ENCODE results near the gene CELSR1.

Gene CELSR1

GRCh38 chr22:46444390-46444854 lies 93.0 kb downstream of the CELSR1 start:
- TF ChIP-seq GLIS3 (CRISPR knock-in tag; IDR thresholded peaks at IDR 0.05) (no peak), TCF4 (CRISPR knock-in tag; IDR thresholded peaks at IDR 0.05; ENCODE audit: borderline replicate concordance) (no peak), ISL1 (CRISPR knock-in tag; IDR thresholded peaks at IDR 0.05) (no peak), TOX (CRISPR knock-in tag; IDR thresholded peaks at IDR 0.05; ENCODE audit: borderline replicate concordance) (no peak), ZFP30 (CRISPR knock-in tag; IDR thresholded peaks at IDR 0.05) (no peak), CSDC2 (CRISPR knock-in tag; IDR thresholded peaks at IDR 0.05) (no peak), POU6F1 (CRISPR knock-in tag; IDR thresholded peaks at IDR 0.05; ENCODE audit: borderline replicate concordance, low read depth) (no peak), ZFP3 (CRISPR knock-in tag; IDR thresholded peaks at IDR 0.05) (no peak), ZNF70 (CRISPR knock-in tag; IDR thresholded peaks at IDR 0.05) (no peak), SNAI2 (CRISPR knock-in tag; IDR thresholded peaks at IDR 0.05) (no peak), CSRNP3 (CRISPR knock-in tag; IDR thresholded peaks at IDR 0.05) (no peak), OSR1 (CRISPR knock-in tag; IDR thresholded peaks at IDR 0.05) (no peak), ZNF565 (CRISPR knock-in tag; conservative IDR thresholded peaks at IDR 0.05; ENCODE audit: low read depth) (no peak), BACH2 (CRISPR knock-in tag; IDR thresholded peaks at IDR 0.05; ENCODE audit: borderline replicate concordance) (no peak), RARB (CRISPR knock-in tag; IDR thresholded peaks at IDR 0.05) (no peak), ZC3H10 (CRISPR knock-in tag; IDR thresholded peaks at IDR 0.05) (no peak), ZNF8 (CRISPR knock-in tag; IDR thresholded peaks at IDR 0.05) (no peak), PATZ1 (CRISPR knock-in tag; IDR thresholded peaks at IDR 0.05; ENCODE audit: borderline replicate concordance) (no peak)
- ATAC-seq, result peak; percentile 56

- TF ChIP-seq ESRRG (CRISPR knock-in tag; IDR thresholded peaks at IDR 0.05) (no peak), ARNTL (CRISPR knock-in tag; IDR thresholded peaks at IDR 0.05; ENCODE audit: borderline replicate concordance, low read depth) (no peak), PPARA (CRISPR knock-in tag; IDR thresholded peaks at IDR 0.05; ENCODE audit: borderline replicate concordance) (no peak), ZNF70 (CRISPR knock-in tag; IDR thresholded peaks at IDR 0.05) (no peak), ZFP3 (CRISPR knock-in tag; IDR thresholded peaks at IDR 0.05) (no peak), ZNF565 (CRISPR knock-in tag; conservative IDR thresholded peaks at IDR 0.05; ENCODE audit: low read depth) (no peak), POU6F1 (CRISPR knock-in tag; IDR thresholded peaks at IDR 0.05; ENCODE audit: borderline replicate concordance, low read depth) (no peak), ISL1 (CRISPR knock-in tag; IDR thresholded peaks at IDR 0.05) (no peak), CSDC2 (CRISPR knock-in tag; IDR thresholded peaks at IDR 0.05) (no peak), CSRNP3 (CRISPR knock-in tag; IDR thresholded peaks at IDR 0.05) (no peak), ZFP30 (CRISPR knock-in tag; IDR thresholded peaks at IDR 0.05) (no peak), BACH2 (CRISPR knock-in tag; IDR thresholded peaks at IDR 0.05; ENCODE audit: borderline replicate concordance) (no peak), PATZ1 (CRISPR knock-in tag; IDR thresholded peaks at IDR 0.05; ENCODE audit: borderline replicate concordance) (no peak)
- no peak for ATAC-seq
These were observed 93.5 kb downstream of the CELSR1 start for GRCh38 chr22:46443850-46444389.
